Prostate gland (tissue), 2 donors: ENCODE measurements around the gene NRROS. TPM values are rescaled to one million over a fixed set of nuclear protein-coding genes. Genes with fewer than 3 reads are reported as not detected.
"Not testable (repeated sequence)": the region's sequence is repeated elsewhere in the genome, so short reads cannot be mapped to it uniquely, and the experiment has no call there.

Experiments
- DNase-seq: peaks from one replicate; pipeline ENCODE4 v3.0.0-alpha.2; 2019; ENCODE audit warnings: low spot score
- H3K27ac ChIP-seq, 2 donors: fragments of 200-600 bp; sonication (generic); 2 replicates each; pipeline ENCODE4 v1.5.1; 2017 to 2019
- H3K27me3 ChIP-seq: fragments of 200-600 bp; sonication (generic); replicated peaks from 2 replicates; pipeline ENCODE4 v1.5.1; 2019; ENCODE audit not compliant: insufficient read depth
- H3K36me3 ChIP-seq, 2 donors: fragments of 200-600 bp; sonication (generic); 1 replicate in 1 of 2; 2 replicates in 1 of 2; pipeline versions ENCODE4 v1.5.1 to v1.8.1; 2017 to 2019
- H3K4me1 ChIP-seq: fragments of 200-600 bp; sonication (generic); replicated peaks from 2 replicates; pipeline ENCODE4 v1.5.1; 2019
- H3K4me3 ChIP-seq, 2 donors: fragments of 200-600 bp; sonication (generic); 2 replicates each; pipeline ENCODE4 v1.5.1; 2017 to 2019
- H3K9me3 ChIP-seq: fragments of 200-600 bp; sonication (generic); 2 replicates; pipeline ENCODE4 v1.5.1; 2017
- CTCF ChIP-seq, 4 experiments: fragments of 200-600 bp in 2 of 4; fragments of 450-650 bp in 2 of 4; sonication (generic) in 2 of 4; IDR thresholded peaks; 1 replicate in 3 of 4; 2 replicates in 1 of 4; pipeline ENCODE4 v1.5.1; 2016 to 2019; ENCODE audit warnings: antibody characterized with exemption in 4 of 4, mild to moderate bottlenecking in 2 of 4, moderate library complexity in 2 of 4
- POLR2A ChIP-seq: fragments of 450-650 bp; IDR thresholded peaks from one replicate; pipeline ENCODE4 v1.6.1; 2016; ENCODE audit warnings: antibody characterized with exemption, mild to moderate bottlenecking
- POLR2AphosphoS5 ChIP-seq: sonication (generic); formaldehyde crosslinking; IDR thresholded peaks from one replicate; pipeline ENCODE4 v1.6.1; 2017; ENCODE audit warnings: antibody characterized with exemption
- WGBS: methylation state at CpG from one replicate; pipeline ENCODE4 v1.1.5; 2018; 5-methylcytosine and 5-hydroxymethylcytosine counted together
- intact Hi-C: fragments of 100-400 bp; cut with DNase I; formaldehyde crosslinking; loops from one replicate; pipeline ENCODE4 v1.14.2; 2022
- total RNA-seq, 2 donors: library from RNA; depleted of rRNA; stranded (reverse); fragments of >200 nt; gene quantifications; one replicate each; pipeline ENCODE4 v1.1.0, GENCODE V29; 2016

NRROS gene
- 1 to 10 TPM; 2.0 to 5.5 TPM for total RNA-seq

- peak; percentile 29 for DNase-seq
- peak within 1 kb of the TSS; percentile 16 to 38 for H3K4me3 ChIP-seq
- H3K27ac ChIP-seq, result peak within 1 kb of the TSS; percentile 1 to 34
- no peaks in the 10 kb centered on the region for H3K4me1 ChIP-seq
- TF ChIP-seq CTCF (IDR thresholded peaks at IDR 0.05) (no peak), POLR2AphosphoS5 (peak; percentile 8), POLR2A (no peak)
- H3K9me3 ChIP-seq, result no peaks in the 10 kb centered on the region
- intact Hi-C loops, result no loop called here
- H3K36me3 ChIP-seq, result no peaks in the 10 kb centered on the region
- H3K27me3 ChIP-seq, result no peaks in the 10 kb centered on the region
- WGBS, result 10% methylated on average over 65 of the region's 65 CpGs
Observed at GRCh38 chr3:196639483-196640296, at the start of gene NRROS. NRROS (plus strand) TSS chr3:196639694; CDS start chr3:196654540, 14,846 bp downstream.

GRCh38 chr3:196590279-196590678 lies 49.2 kb upstream of the NRROS start:
- no peaks in the 10 kb centered on the region for H3K4me1 ChIP-seq
- intact Hi-C loops, result no loop called here
- H3K4me3 ChIP-seq, result no peak overlapping the region
- H3K27ac ChIP-seq, result no peak overlapping the region
- H3K36me3 ChIP-seq, result no peaks in the 10 kb centered on the region
- no peak for DNase-seq
- H3K27me3 ChIP-seq, result no peaks in the 10 kb centered on the region
- H3K9me3 ChIP-seq, result no peaks in the 10 kb centered on the region
- no peak for TF ChIP-seq CTCF (IDR thresholded peaks at IDR 0.05)
- no peak for TF ChIP-seq POLR2AphosphoS5
- TF ChIP-seq POLR2A, result no peak
- 85% methylated on average over 5 of the region's 5 CpGs for WGBS

DNA sequence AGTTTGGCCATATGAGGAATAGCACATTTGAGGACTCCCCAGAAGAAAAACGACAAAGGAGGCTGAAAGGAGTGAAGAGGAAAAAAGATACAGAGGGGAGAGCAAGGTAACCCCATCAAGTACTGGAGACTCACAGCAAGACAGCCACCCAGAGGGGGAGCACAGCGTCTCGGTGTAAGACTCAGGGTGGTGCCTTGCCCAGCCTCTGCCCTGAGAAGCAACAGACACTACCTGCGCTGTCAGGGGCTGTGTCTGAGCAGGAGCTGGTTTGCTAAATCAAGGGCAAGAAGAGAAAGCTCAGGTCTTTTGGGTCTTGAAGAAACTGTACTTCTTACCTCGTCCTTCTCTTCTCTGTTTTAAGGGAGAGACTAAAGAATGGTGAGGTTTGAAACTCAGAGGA lies 43.1 kb upstream of the NRROS start:
- H3K36me3 ChIP-seq, result no peaks in the 10 kb centered on the region
- H3K27me3 ChIP-seq, result no peaks in the 10 kb centered on the region
- no peak for DNase-seq
- WGBS, result 38% methylated on average over 5 of the region's 5 CpGs
- H3K27ac ChIP-seq, result no peak overlapping the region
- intact Hi-C loops, result no loop called here
- H3K4me1 ChIP-seq, result no peaks in the 10 kb centered on the region
- H3K9me3 ChIP-seq, result no peaks in the 10 kb centered on the region
- TF ChIP-seq CTCF (IDR thresholded peaks at IDR 0.05) (no peak), POLR2AphosphoS5 (no peak), POLR2A (no peak)
- no peak overlapping the region for H3K4me3 ChIP-seq

GRCh38 chr3:196597971-196598733 lies 41.3 kb upstream of the NRROS start:
- H3K27ac ChIP-seq, H3K4me3 ChIP-seq, DNase-seq, H3K4me1 ChIP-seq, H3K27me3 ChIP-seq, intact Hi-C loops, H3K36me3 ChIP-seq, H3K9me3 ChIP-seq: not testable (repeated sequence)
- WGBS, result 51% methylated on average over 25 of the region's 25 CpGs

GRCh38 chr3:196599734-196600128 lies 39.8 kb upstream of the NRROS start:
- Histone ChIP-seq H3K27ac (no peak overlapping the region), H3K27me3 (no peaks in the 10 kb centered on the region), H3K4me3 (no peak overlapping the region), H3K36me3 (no peaks in the 10 kb centered on the region), H3K4me1 (no peaks in the 10 kb centered on the region), H3K9me3 (no peaks in the 10 kb centered on the region)
- DNase-seq, result no peak
- intact Hi-C loops, result no loop called here
- TF ChIP-seq CTCF (IDR thresholded peaks at IDR 0.05) (no peak), POLR2A (no peak), POLR2AphosphoS5 (no peak)
- 74% methylated on average over 5 of the region's 5 CpGs for WGBS
